HL-60 (cell line): ENCODE results near the gene USH1C.

Experiments
- CTCF ChIP-seq: IDR thresholded peaks from one replicate; pipeline ENCODE4 v1.5.1; 2011; ENCODE audit warnings: low read length, control low read depth, inconsistent platforms; ENCODE audit not compliant: insufficient read depth
- GABPA ChIP-seq: IDR thresholded peaks from 2 replicates; pipeline ENCODE4 v1.6.1; 2012; ENCODE audit warnings: low read depth
- POLR2AphosphoS5 ChIP-seq: IDR thresholded peaks from 2 replicates; pipeline ENCODE4 v1.6.1; 2012; ENCODE audit warnings: low read depth
- SPI1 ChIP-seq: IDR thresholded peaks from 2 replicates; pipeline ENCODE4 v1.6.1; 2012; ENCODE audit warnings: low read depth, mild to moderate bottlenecking, borderline replicate concordance
- TF ChIP-seq, protein P1 (sequence below): IDR thresholded peaks from 2 replicates; pipeline ENCODE4 v1.6.1; 2012; ENCODE audit warnings: low read depth; ENCODE audit not compliant: insufficient replicate concordance

- TF ChIP-seq CTCF (no peak), GABPA (no peak), POLR2AphosphoS5 (no peak), SPI1 (no peak)
- TF ChIP-seq, protein P1, sequence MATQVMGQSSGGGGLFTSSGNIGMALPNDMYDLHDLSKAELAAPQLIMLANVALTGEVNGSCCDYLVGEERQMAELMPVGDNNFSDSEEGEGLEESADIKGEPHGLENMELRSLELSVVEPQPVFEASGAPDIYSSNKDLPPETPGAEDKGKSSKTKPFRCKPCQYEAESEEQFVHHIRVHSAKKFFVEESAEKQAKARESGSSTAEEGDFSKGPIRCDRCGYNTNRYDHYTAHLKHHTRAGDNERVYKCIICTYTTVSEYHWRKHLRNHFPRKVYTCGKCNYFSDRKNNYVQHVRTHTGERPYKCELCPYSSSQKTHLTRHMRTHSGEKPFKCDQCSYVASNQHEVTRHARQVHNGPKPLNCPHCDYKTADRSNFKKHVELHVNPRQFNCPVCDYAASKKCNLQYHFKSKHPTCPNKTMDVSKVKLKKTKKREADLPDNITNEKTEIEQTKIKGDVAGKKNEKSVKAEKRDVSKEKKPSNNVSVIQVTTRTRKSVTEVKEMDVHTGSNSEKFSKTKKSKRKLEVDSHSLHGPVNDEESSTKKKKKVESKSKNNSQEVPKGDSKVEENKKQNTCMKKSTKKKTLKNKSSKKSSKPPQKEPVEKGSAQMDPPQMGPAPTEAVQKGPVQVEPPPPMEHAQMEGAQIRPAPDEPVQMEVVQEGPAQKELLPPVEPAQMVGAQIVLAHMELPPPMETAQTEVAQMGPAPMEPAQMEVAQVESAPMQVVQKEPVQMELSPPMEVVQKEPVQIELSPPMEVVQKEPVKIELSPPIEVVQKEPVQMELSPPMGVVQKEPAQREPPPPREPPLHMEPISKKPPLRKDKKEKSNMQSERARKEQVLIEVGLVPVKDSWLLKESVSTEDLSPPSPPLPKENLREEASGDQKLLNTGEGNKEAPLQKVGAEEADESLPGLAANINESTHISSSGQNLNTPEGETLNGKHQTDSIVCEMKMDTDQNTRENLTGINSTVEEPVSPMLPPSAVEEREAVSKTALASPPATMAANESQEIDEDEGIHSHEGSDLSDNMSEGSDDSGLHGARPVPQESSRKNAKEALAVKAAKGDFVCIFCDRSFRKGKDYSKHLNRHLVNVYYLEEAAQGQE = no peak
Measured at GRCh38 chr11:17580271-17580670, 36.1 kb upstream of the USH1C start.
